ENCODE results near the gene NINJ2. TPM values are rescaled to one million over a fixed set of nuclear protein-coding genes. Genes with fewer than 3 reads are reported as not detected.

The NINJ2 gene
- polyA plus RNA-seq, 1 donor from 2014 or later = not detected

- no peak overlapping the region for H3K4me3 ChIP-seq (ENCODE audit: low read length)
- no peak overlapping the region for H3K4me2 ChIP-seq (ENCODE audit: low read length)
- H3K9ac ChIP-seq (ENCODE audit: low read length) = no peak overlapping the region
- H3K27ac ChIP-seq (ENCODE audit: low read length) = no peak overlapping the region
- H3K36me3 ChIP-seq (ENCODE audit: insufficient read depth, low read length) = no peaks in the 10 kb centered on the region
- H3K27me3 ChIP-seq (ENCODE audit: insufficient read depth, low read depth, low read length) = no peaks in the 10 kb centered on the region
- TF ChIP-seq TAF1 (IDR thresholded peaks at IDR 0.05; ENCODE audit: low read depth) (no peak), REST (IDR thresholded peaks at IDR 0.05; ENCODE audit: borderline replicate concordance) (no peak), EZH2 (IDR thresholded peaks at IDR 0.05; ENCODE audit: borderline replicate concordance, insufficient read depth, low read length, poor library complexity, severe bottlenecking) (no peak), CTCF (IDR thresholded peaks at IDR 0.05; ENCODE audit: poor library complexity, severe bottlenecking) (no peak), EP300 (conservative IDR thresholded peaks at IDR 0.05; ENCODE audit: poor library complexity, severe bottlenecking) (no peak), RAD21 (conservative IDR thresholded peaks at IDR 0.05) (no peak), MXI1 (conservative IDR thresholded peaks at IDR 0.05; ENCODE audit: poor library complexity, severe bottlenecking) (no peak)
- H2AFZ ChIP-seq (ENCODE audit: low read depth, low read length) = no peak overlapping the region
- no peaks in the 10 kb centered on the region for H4K20me1 ChIP-seq (ENCODE audit: insufficient read depth)
- H3K79me2 ChIP-seq (replicated peaks; ENCODE audit: insufficient read depth, low read length) = no peaks in the 10 kb centered on the region
- no peaks in the 10 kb centered on the region for H3K9me2 ChIP-seq (ENCODE audit: insufficient read depth, low read length)
- H3K9me3 ChIP-seq (ENCODE audit: low read length) = no peaks in the 10 kb centered on the region
- no peaks in the 10 kb centered on the region for H3F3A ChIP-seq (ENCODE audit: insufficient read depth, low read length, poor library complexity, severe bottlenecking)
Observed at GRCh38 chr12:618605-619004, 44.6 kb downstream of the NINJ2 start.

- no peak overlapping the region for H3K4me3 ChIP-seq (ENCODE audit: low read length)
- TF ChIP-seq MXI1 (conservative IDR thresholded peaks at IDR 0.05; ENCODE audit: poor library complexity, severe bottlenecking) (no peak), POLR2AphosphoS5 (IDR thresholded peaks at IDR 0.05) (no peak), TAF1 (IDR thresholded peaks at IDR 0.05; ENCODE audit: low read depth) (no peak), CTCF (IDR thresholded peaks at IDR 0.05; ENCODE audit: poor library complexity, severe bottlenecking) (no peak), REST (IDR thresholded peaks at IDR 0.05; ENCODE audit: borderline replicate concordance) (no peak), EZH2 (IDR thresholded peaks at IDR 0.05; ENCODE audit: borderline replicate concordance, insufficient read depth, low read length, poor library complexity, severe bottlenecking) (no peak), EP300 (conservative IDR thresholded peaks at IDR 0.05; ENCODE audit: poor library complexity, severe bottlenecking) (no peak), RAD21 (conservative IDR thresholded peaks at IDR 0.05) (no peak), SMC3 (conservative IDR thresholded peaks at IDR 0.05; ENCODE audit: poor library complexity) (no peak)
- H3K9me2 ChIP-seq (ENCODE audit: insufficient read depth, low read length) = no peaks in the 10 kb centered on the region
- H2AFZ ChIP-seq (ENCODE audit: low read depth, low read length) = no peak overlapping the region
- no peaks in the 10 kb centered on the region for H4K20me1 ChIP-seq (ENCODE audit: insufficient read depth)
- no peaks in the 10 kb centered on the region for H3F3A ChIP-seq (ENCODE audit: insufficient read depth, low read length, poor library complexity, severe bottlenecking)
- H3K79me2 ChIP-seq (replicated peaks; ENCODE audit: insufficient read depth, low read length) = no peaks in the 10 kb centered on the region
- H3K27ac ChIP-seq (ENCODE audit: low read length) = no peak overlapping the region
- no peak overlapping the region for H3K4me2 ChIP-seq (ENCODE audit: low read length)
- no peaks in the 10 kb centered on the region for H3K36me3 ChIP-seq (ENCODE audit: insufficient read depth, low read length)
- no peaks in the 10 kb centered on the region for H3K9me3 ChIP-seq (ENCODE audit: low read length)
- H3K27me3 ChIP-seq (ENCODE audit: insufficient read depth, low read depth, low read length) = no peaks in the 10 kb centered on the region
- no peak overlapping the region for H3K9ac ChIP-seq (ENCODE audit: low read length)
Observed at GRCh38 chr12:617304-617915, 45.8 kb downstream of the NINJ2 start.
